GM06990 (cell line): ENCODE results near the gene CDC73.

Experiments
- DNase-seq: peaks from one replicate; pipeline ENCODE4 v3.0.0-alpha.2; 2011; ENCODE audit not compliant: insufficient read length; ENCODE audit errors: extremely low read depth
- H3K27me3 ChIP-seq: replicated peaks from 2 replicates; pipeline ENCODE4 v1.6.0; 2011; ENCODE audit warnings: low read length; ENCODE audit not compliant: control insufficient read depth, insufficient read depth
- H3K36me3 ChIP-seq: 2 replicates; pipeline ENCODE4 v1.5.1; 2011; ENCODE audit warnings: low read length; ENCODE audit not compliant: control insufficient read depth, insufficient read depth
- H3K4me3 ChIP-seq: replicated peaks from 2 replicates; pipeline ENCODE4 v1.5.1; 2011; ENCODE audit warnings: low read depth, mild to moderate bottlenecking, control low read depth, low read length
- TF ChIP-seq, protein P1 (sequence below): IDR thresholded peaks from 2 replicates; pipeline ENCODE4 v1.5.1; 2011; ENCODE audit warnings: low read length, control low read depth, mild to moderate bottlenecking, inconsistent platforms; ENCODE audit not compliant: insufficient read depth, poor library complexity, severe bottlenecking

CDC73 gene

GRCh38 chr1:193103759-193104501, 17.9 kb upstream of the CDC73 start:
- TF ChIP-seq, protein P1, sequence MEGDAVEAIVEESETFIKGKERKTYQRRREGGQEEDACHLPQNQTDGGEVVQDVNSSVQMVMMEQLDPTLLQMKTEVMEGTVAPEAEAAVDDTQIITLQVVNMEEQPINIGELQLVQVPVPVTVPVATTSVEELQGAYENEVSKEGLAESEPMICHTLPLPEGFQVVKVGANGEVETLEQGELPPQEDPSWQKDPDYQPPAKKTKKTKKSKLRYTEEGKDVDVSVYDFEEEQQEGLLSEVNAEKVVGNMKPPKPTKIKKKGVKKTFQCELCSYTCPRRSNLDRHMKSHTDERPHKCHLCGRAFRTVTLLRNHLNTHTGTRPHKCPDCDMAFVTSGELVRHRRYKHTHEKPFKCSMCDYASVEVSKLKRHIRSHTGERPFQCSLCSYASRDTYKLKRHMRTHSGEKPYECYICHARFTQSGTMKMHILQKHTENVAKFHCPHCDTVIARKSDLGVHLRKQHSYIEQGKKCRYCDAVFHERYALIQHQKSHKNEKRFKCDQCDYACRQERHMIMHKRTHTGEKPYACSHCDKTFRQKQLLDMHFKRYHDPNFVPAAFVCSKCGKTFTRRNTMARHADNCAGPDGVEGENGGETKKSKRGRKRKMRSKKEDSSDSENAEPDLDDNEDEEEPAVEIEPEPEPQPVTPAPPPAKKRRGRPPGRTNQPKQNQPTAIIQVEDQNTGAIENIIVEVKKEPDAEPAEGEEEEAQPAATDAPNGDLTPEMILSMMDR: no peak
- no peak for DNase-seq
- Histone ChIP-seq H3K36me3 (no peaks in the 10 kb centered on the region), H3K27me3 (no peaks in the 10 kb centered on the region), H3K4me3 (peak overlapping the region; percentile 83)

DNA sequence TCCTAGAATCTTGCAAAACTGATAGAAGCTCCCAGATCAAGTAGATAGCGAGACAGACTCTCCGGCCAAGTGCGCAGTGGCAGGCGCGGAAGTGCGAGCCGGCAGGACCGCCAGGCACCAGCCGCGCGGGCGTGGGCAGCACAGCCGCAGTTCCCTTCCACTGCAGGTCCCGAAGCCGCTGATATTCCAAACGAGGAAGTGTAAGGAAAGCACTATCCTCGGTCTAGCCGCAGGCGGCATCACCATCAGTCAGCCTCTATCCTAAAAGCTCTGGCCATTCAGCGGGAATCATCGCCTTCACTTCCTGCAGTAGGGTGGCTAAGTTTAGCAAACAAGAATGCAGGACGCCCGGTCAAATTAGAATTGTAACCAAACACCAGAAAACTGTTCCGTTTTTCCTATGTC, 17.3 kb upstream of the CDC73 start:
- Histone ChIP-seq H3K27me3 (no peaks in the 10 kb centered on the region), H3K4me3 (peak overlapping the region; percentile 83), H3K36me3 (no peaks in the 10 kb centered on the region)
- TF ChIP-seq, protein P1: no peak
- peak; percentile 48 for DNase-seq

DNA sequence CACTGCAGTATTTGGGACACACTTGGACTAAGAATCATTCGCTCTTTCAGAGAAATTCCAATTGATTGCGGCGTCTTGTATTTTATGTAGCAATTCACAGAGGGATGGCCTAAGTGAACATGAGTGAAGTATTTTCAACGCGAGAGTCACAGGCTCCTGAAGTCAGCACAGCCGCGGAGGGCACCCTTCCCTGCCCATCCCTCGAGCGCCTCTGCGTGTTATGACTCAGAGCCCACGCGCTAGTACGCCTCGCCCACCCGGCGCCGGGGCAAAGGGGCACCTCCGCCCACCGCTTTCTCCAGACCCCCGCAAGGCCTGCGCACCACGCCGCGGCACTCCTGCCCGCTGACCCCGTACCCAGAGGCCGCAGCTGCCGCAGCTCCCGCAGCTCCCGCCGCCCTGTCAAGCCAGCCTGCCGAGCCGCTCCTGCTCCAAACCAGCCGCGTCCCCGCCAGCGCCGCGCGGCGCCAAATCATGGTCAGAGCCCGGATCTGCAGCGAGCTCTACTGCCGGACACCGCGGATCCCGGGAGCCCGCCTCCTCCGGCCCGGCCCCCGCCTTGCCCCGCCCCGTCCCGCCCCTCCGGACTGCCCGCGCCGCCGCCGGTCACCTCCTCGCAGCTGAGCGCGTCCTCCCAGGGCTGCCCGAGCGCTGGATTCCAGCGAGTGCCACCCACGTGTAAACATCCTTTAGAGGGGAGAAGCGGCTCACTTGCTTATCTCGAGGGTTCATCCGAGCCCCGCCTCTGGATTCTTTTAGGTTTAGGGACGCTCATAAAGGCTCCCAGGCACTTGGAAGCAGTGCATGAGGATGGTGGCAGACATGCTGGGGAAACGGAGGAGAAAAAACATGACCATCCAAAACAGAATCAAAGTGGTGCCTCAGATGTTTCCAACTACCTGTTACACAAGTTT, 16.7 kb upstream of the CDC73 start, which contains the start of gene GLRX2:
Gene GLRX2 (minus strand): TSS at position 508 of the 914 bp plus-strand sequence. CDS start 32 bp downstream, at position 476.
- peak within 1 kb of the TSS; percentile 83 for H3K4me3 ChIP-seq
- DNase-seq: peak; percentile 86

GRCh38 chr1:193105821-193106177, 16.0 kb upstream of the CDC73 start:
- no peaks in the 10 kb centered on the region for H3K27me3 ChIP-seq
- no peaks in the 10 kb centered on the region for H3K36me3 ChIP-seq
- TF ChIP-seq, protein P1: no peak
- DNase-seq: no peak
- H3K4me3 ChIP-seq: peak overlapping the region; percentile 83

More for the DNA sequence above, 16.7 kb upstream of the CDC73 start, which contains the start of gene GLRX2:
- TF ChIP-seq, protein P1: no peak
- Histone ChIP-seq H3K36me3 (no peaks in the 10 kb centered on the region), H3K27me3 (no peaks in the 10 kb centered on the region)

DNA sequence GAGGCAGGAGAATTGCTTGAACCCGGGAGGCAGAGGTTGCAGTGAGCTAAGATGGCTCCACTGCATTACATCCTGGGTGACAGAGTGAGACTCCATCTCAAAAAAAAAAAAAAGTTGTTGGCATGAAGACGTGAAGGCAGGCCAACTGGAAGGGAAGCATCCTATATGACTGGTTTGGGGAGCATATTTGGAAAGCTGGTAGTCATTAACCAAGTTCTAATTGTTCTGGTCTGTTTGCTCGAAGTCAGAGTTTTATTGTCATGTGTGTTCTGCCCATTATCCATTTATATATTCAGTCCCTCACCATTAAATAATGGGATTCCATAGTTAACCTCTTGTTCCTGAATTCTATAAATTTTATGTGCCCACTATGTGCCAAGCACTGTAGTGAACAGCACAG, 13.4 kb upstream of the CDC73 start:
- H3K27me3 ChIP-seq: no peaks in the 10 kb centered on the region
- TF ChIP-seq, protein P1: no peak
- no peak overlapping the region for H3K4me3 ChIP-seq
- H3K36me3 ChIP-seq: no peaks in the 10 kb centered on the region
- no peak for DNase-seq
